Osteoblast (primary cell): ENCODE data around the gene CHMP2B. TPM values are rescaled to one million over a fixed set of nuclear protein-coding genes. Genes with fewer than 3 reads are reported as not detected.

Source experiments
- DNase-seq: peaks from one replicate; pipeline ENCODE4 v3.0.0; 2011; ENCODE audit warnings: low spot score, mixed read lengths; ENCODE audit not compliant: insufficient read length; ENCODE audit errors: missing footprints
- H2AFZ ChIP-seq: 2 replicates; pipeline ENCODE4 v1.6.0; 2011; ENCODE audit warnings: mild to moderate bottlenecking, low read length
- H3K27ac ChIP-seq: 2 replicates; pipeline ENCODE4 v1.5.1; 2011; ENCODE audit warnings: mild to moderate bottlenecking, low read depth, low read length, moderate library complexity
- H3K27me3 ChIP-seq: 2 replicates; pipeline ENCODE4 v1.6.0; 2012; ENCODE audit warnings: mild to moderate bottlenecking, control low read depth, inconsistent platforms, low read length, moderate library complexity; ENCODE audit not compliant: insufficient read depth
- H3K36me3 ChIP-seq: 2 replicates; pipeline ENCODE4 v1.5.1; 2011; ENCODE audit warnings: mild to moderate bottlenecking, low read length, control low read depth, moderate library complexity; ENCODE audit not compliant: insufficient read depth
- H3K4me1 ChIP-seq: 2 replicates; pipeline ENCODE4 v1.5.1; 2011; ENCODE audit warnings: mild to moderate bottlenecking, low read length, control low read depth, moderate library complexity; ENCODE audit not compliant: insufficient read depth
- H3K4me2 ChIP-seq: 2 replicates; pipeline ENCODE4 v1.6.0; 2011; ENCODE audit warnings: mild to moderate bottlenecking, low read length; ENCODE audit not compliant: insufficient read depth
- H3K4me3 ChIP-seq: fragments of 200-600 bp; sonication (generic); 3 replicates; pipeline ENCODE4 v1.5.1; 2012; ENCODE audit warnings: mild to moderate bottlenecking, low read length, inconsistent platforms; ENCODE audit not compliant: insufficient read depth
- H3K79me2 ChIP-seq: 2 replicates; pipeline ENCODE4 v1.6.0; 2012; ENCODE audit warnings: mild to moderate bottlenecking, low read length, control low read depth, inconsistent platforms; ENCODE audit not compliant: insufficient read depth
- H3K9me3 ChIP-seq: 2 replicates; pipeline ENCODE4 v1.5.1; 2011; ENCODE audit warnings: low read depth, low read length, control low read depth
- H4K20me1 ChIP-seq: 2 replicates; pipeline ENCODE4 v1.6.0; 2012; ENCODE audit warnings: mild to moderate bottlenecking, low read length, control low read depth; ENCODE audit not compliant: insufficient read depth
- CTCF ChIP-seq: IDR thresholded peaks from 2 replicates; pipeline ENCODE4 v1.5.1; 2011; ENCODE audit warnings: mild to moderate bottlenecking, low read depth, low read length, moderate library complexity; ENCODE audit errors: extremely low read depth
- total RNA-seq: library from RNA; depleted of rRNA; stranded (reverse); fragments of >200 nt; gene quantifications from 2 replicates; pipeline ENCODE4 v1.2.3, GENCODE V29; 2012

Gene CHMP2B
- total RNA-seq, 1 donor: 55.4 TPM

- H3K4me1 ChIP-seq: no peaks in the 10 kb centered on the region
- H3K9me3 ChIP-seq: no peaks in the 10 kb centered on the region
- no peak overlapping the region for H3K4me2 ChIP-seq
- H4K20me1 ChIP-seq: no peaks in the 10 kb centered on the region
- no peak overlapping the region for H2AFZ ChIP-seq
- no peak for DNase-seq
- H3K27ac ChIP-seq: no peak overlapping the region
- no peaks in the 10 kb centered on the region for H3K27me3 ChIP-seq
- H3K36me3 ChIP-seq: no peaks in the 10 kb centered on the region
- H3K79me2 ChIP-seq: no peaks in the 10 kb centered on the region
- no peak for TF ChIP-seq CTCF
- H3K4me3 ChIP-seq: no peak overlapping the region
Observed at GRCh38 chr3:87272718-87273341, 45.7 kb downstream of the CHMP2B start.

GRCh38 chr3:87276484-87276883, 49.4 kb downstream of the CHMP2B start, which contains the start of gene POU1F1:
TSS of gene POU1F1 (minus strand) at chr3:87276584. CDS start at chr3:87276462, 122 bp downstream.
- no peak within 1 kb of the TSS for H3K4me2 ChIP-seq
- H3K27ac ChIP-seq: no peak within 1 kb of the TSS
- no peaks in the 10 kb centered on the region for H4K20me1 ChIP-seq
- no peaks in the 10 kb centered on the region for H3K36me3 ChIP-seq
- H3K27me3 ChIP-seq: no peaks in the 10 kb centered on the region
- DNase-seq: no peak
- H3K79me2 ChIP-seq: no peaks in the 10 kb centered on the region
- no peak within 1 kb of the TSS for H2AFZ ChIP-seq
- H3K9me3 ChIP-seq: no peaks in the 10 kb centered on the region
- H3K4me3 ChIP-seq: no peak within 1 kb of the TSS
- no peaks in the 10 kb centered on the region for H3K4me1 ChIP-seq
- no peak for TF ChIP-seq CTCF

- no peak for DNase-seq
Observed at GRCh38 chr3:87287011-87287410, 59.9 kb downstream of the CHMP2B start.

GRCh38 chr3:87288446-87288845, 61.3 kb downstream of the CHMP2B start:
- Histone ChIP-seq H2AFZ (no peak overlapping the region), H3K27ac (no peak overlapping the region), H3K36me3 (no peaks in the 10 kb centered on the region), H3K79me2 (no peaks in the 10 kb centered on the region), H3K4me1 (no peaks in the 10 kb centered on the region), H3K9me3 (no peaks in the 10 kb centered on the region), H3K27me3 (no peaks in the 10 kb centered on the region), H4K20me1 (no peaks in the 10 kb centered on the region), H3K4me3 (no peak overlapping the region), H3K4me2 (no peak overlapping the region)
- no peak for DNase-seq
- TF ChIP-seq CTCF: no peak

More at GRCh38 chr3:87287011-87287410, 59.9 kb downstream of the CHMP2B start:
- no peak for TF ChIP-seq CTCF
- Histone ChIP-seq H3K9me3 (no peaks in the 10 kb centered on the region), H3K27me3 (no peaks in the 10 kb centered on the region), H3K36me3 (no peaks in the 10 kb centered on the region), H3K79me2 (no peaks in the 10 kb centered on the region), H3K4me1 (no peaks in the 10 kb centered on the region), H4K20me1 (no peaks in the 10 kb centered on the region), H3K27ac (peak overlapping the region; percentile 58), H2AFZ (no peak overlapping the region), H3K4me3 (no peak overlapping the region), H3K4me2 (peak overlapping the region; percentile 20)
